WI38 (cell line): Measurements from ENCODE around the gene PI16.

Experiments used
- H3K4me3 ChIP-seq: 2 replicates; pipeline ENCODE4 v1.5.1; 2011; ENCODE audit warnings: low read depth, mild to moderate bottlenecking, control low read depth, low read length
- TF ChIP-seq, protein P1 (sequence below): IDR thresholded peaks from 2 replicates; pipeline ENCODE4 v1.5.1; 2012; ENCODE audit warnings: low read depth, mild to moderate bottlenecking, control low read depth, low read length

Gene PI16, protein sequence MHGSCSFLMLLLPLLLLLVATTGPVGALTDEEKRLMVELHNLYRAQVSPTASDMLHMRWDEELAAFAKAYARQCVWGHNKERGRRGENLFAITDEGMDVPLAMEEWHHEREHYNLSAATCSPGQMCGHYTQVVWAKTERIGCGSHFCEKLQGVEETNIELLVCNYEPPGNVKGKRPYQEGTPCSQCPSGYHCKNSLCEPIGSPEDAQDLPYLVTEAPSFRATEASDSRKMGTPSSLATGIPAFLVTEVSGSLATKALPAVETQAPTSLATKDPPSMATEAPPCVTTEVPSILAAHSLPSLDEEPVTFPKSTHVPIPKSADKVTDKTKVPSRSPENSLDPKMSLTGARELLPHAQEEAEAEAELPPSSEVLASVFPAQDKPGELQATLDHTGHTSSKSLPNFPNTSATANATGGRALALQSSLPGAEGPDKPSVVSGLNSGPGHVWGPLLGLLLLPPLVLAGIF

DNA sequence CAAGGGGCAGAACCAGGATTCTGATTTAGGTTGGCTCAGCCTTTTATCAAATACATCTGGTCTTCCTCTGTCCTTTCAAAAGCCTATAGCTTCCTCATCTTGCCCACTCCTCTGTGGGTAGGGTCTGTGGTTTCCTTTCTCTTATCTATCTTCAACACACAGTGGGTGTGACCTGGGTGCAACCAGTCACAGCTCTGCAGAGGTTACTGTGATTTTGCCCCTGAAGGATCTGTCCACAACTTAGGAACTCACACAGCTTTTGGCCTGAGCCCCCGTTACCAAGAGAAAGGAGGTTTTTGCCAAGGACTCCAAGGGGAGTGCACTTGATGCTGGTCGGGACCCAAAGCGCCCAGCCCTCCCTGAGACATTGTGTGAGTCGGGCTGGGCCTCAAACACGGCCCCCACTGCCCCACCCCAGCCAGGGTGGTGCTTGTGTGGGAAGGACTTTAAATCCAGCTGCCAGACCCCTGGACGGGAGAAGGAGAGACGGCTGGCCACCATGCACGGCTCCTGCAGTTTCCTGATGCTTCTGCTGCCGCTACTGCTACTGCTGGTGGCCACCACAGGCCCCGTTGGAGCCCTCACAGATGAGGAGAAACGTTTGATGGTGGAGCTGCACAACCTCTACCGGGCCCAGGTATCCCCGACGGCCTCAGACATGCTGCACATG, at the start of gene PI16:
PI16 (plus strand) TSS at position 477 of the 670 bp plus-strand sequence; CDS start at position 500, 23 bp downstream.
- no peak within 1 kb of the TSS for H3K4me3 ChIP-seq
- TF ChIP-seq, protein P1, sequence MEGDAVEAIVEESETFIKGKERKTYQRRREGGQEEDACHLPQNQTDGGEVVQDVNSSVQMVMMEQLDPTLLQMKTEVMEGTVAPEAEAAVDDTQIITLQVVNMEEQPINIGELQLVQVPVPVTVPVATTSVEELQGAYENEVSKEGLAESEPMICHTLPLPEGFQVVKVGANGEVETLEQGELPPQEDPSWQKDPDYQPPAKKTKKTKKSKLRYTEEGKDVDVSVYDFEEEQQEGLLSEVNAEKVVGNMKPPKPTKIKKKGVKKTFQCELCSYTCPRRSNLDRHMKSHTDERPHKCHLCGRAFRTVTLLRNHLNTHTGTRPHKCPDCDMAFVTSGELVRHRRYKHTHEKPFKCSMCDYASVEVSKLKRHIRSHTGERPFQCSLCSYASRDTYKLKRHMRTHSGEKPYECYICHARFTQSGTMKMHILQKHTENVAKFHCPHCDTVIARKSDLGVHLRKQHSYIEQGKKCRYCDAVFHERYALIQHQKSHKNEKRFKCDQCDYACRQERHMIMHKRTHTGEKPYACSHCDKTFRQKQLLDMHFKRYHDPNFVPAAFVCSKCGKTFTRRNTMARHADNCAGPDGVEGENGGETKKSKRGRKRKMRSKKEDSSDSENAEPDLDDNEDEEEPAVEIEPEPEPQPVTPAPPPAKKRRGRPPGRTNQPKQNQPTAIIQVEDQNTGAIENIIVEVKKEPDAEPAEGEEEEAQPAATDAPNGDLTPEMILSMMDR: no peak

DNA sequence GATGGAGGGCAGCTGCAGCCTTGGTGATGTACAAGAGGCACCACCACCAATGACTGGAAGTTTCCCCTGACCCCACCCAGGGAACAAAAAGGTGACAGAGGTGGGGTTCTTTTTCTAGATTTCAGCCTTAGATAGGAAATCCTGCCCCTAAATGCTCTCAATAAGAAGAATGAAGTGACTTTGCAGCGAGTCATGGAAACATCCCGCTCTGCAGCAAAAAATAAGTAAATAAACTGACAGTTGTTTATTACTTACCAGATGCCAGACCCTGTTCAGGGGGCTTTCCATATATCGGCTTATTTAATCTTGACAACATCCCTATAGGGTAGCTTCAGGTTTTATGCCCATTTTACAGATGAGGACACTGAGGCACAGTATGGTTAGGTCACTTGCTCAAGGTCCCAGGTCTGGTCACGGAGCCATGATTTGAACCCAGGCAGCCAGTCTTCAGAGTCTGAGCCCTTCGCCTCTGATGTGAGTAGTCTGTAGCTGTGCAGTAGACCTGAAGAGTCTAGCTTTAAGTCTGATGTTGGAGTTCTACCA, 49.6 kb upstream of the PI16 start:
- H3K4me3 ChIP-seq: no peak overlapping the region
- TF ChIP-seq, protein P1: no peak

DNA sequence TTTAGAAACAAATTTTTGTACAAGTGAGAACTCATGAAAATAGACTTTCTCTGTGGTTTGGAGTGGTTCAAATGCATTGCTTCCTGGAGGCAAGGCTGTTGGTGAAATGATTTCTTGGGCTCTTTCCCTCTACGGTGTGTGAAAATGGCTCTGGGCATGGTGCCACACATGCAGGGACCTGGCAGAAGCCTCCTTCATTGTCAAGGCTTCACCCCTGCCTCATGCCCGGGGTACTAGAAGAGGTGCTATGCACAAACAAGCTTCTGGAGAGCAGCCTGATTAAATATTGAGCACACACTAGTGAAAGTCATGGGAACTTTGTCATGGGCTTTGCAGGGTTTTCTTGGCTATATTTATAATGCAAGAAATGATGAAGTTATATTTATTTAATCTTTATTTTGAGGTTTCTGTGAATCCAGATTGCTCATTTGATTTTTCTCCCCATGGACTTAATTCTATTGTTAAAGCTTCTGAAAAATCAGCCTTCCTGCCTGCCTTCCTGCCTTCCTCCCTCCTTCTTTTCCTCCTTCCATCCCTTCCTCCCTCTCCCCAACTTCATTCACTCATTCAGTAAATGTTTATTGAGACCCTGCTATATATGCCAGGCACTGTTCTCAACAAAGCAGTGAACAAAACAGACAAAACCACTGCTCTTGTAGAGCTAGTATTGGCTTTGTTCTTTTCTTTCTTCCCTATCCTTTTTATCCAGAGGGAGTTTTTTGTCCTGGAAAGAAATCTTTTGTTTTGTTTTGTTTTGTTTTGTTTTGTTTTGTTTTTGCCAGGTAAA, 47.8 kb upstream of the PI16 start:
- H3K4me3 ChIP-seq: no peak overlapping the region
- TF ChIP-seq, protein P1: no peak

DNA sequence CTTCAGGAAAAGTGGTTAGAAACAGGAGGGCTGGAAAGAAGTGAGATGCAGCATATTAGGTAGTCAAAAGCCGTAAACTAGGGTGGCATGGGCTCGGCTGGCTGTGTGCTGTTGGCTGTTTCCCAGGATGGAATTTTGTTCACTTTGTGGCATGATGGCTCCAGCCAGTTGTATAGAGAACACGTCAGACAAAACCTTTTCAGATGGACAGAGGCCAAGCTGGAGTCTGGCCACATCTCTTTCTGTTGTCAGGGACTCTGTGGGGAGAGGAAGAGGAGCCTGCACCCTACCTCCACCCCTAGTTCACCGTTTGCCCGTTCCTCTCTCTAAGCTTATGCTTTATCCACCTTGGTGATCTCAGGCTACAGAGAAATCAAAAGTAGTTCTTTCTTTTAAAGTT, 46.8 kb upstream of the PI16 start:
- H3K4me3 ChIP-seq: no peak overlapping the region
- TF ChIP-seq, protein P1: no peak

DNA sequence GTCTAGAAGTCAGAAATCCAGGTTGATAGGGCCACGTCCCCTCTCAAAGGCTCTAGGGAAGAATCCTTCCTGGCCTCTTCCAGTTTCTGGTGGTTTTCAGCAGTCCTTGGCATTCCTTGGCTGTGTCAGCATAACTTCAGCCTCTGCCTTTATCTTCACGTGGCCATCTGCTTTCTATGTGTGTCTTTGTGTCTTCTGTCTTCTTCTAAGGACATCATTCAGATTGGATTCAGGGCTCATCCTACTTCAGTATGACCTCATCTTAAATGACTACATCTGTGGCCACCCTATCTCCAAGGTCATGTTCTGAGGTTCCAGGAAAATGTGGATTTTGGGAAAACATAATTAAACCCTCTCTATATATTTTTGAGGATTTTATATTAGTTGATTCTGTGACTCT, 45.8 kb upstream of the PI16 start:
- no peak overlapping the region for H3K4me3 ChIP-seq
- TF ChIP-seq, protein P1: no peak

DNA sequence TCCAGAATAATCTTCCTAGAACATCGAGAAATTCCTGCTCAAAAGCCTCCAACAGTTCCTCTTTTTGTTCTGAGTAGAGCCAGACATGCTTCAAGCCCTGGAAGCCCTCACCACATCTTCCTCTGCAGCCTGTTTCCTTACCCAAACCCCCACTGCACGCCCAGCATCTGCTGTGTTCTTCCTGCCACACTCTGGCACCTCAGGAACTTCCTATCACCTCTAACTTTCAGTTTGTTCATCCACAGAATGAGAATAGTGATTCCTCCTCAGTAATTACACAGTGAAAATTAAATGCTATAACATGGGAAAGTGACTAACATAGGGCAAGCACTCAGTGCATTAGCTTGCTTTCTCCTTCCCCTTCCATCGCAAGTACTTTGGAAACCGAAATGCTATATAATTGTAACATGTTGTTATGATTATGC, 42.5 kb upstream of the PI16 start:
- no peak overlapping the region for H3K4me3 ChIP-seq
- TF ChIP-seq, protein P1: no peak
